OCI-LY1 (cell line): ENCODE results near the gene TSPAN19.
A peak's percentile ranks its signal among the peaks of the same experiment; 100 is the strongest.

Experiments used
- H2AFZ ChIP-seq: fragments of 200-600 bp; sonication (generic), shearing (Covaris generic); 2 replicates; pipeline ENCODE4 v1.6.0; 2014; ENCODE audit warnings: antibody characterized with exemption, mild to moderate bottlenecking, low read length
- H3F3A ChIP-seq: fragments of 200-600 bp; sonication (generic), shearing (Covaris generic); 2 replicates; pipeline ENCODE4 v1.6.0; 2014; ENCODE audit warnings: mild to moderate bottlenecking, antibody characterized with exemption, low read length, moderate library complexity; ENCODE audit not compliant: insufficient read depth
- H3K27ac ChIP-seq: fragments of 200-600 bp; sonication (generic); 2 replicates; pipeline ENCODE4 v1.5.1; 2014; ENCODE audit warnings: low read length, mixed run types, mild to moderate bottlenecking, low read depth; ENCODE audit not compliant: poor library complexity, severe bottlenecking
- H3K27me3 ChIP-seq: fragments of 200-600 bp; sonication (generic); 2 replicates; pipeline ENCODE4 v1.6.0; 2014; ENCODE audit warnings: antibody characterized with exemption, mild to moderate bottlenecking, low read length, moderate library complexity; ENCODE audit not compliant: insufficient read depth
- H3K36me3 ChIP-seq: fragments of 200-600 bp; sonication (generic); 2 replicates; pipeline ENCODE4 v1.6.1; 2014; ENCODE audit warnings: mild to moderate bottlenecking, antibody characterized with exemption, low read length, moderate library complexity, mixed read lengths; ENCODE audit not compliant: insufficient read depth
- H3K4me1 ChIP-seq: fragments of 200-600 bp; sonication (generic); 2 replicates; pipeline ENCODE4 v1.5.1; 2014; ENCODE audit warnings: mild to moderate bottlenecking, low read length, moderate library complexity; ENCODE audit not compliant: insufficient read depth, severe bottlenecking
- H3K4me2 ChIP-seq: fragments of 200-600 bp; sonication (generic), shearing (Covaris generic); 2 replicates; pipeline ENCODE4 v1.6.1; 2014; ENCODE audit warnings: low read length
- H3K4me3 ChIP-seq: fragments of 200-600 bp; sonication (generic); 2 replicates; pipeline ENCODE4 v1.5.1; 2014; ENCODE audit warnings: low read length, low read depth, mild to moderate bottlenecking, mixed read lengths; ENCODE audit not compliant: poor library complexity, severe bottlenecking
- H3K79me2 ChIP-seq: fragments of 200-600 bp; shearing (Covaris generic); 2 replicates; pipeline ENCODE4 v1.6.1; 2016; ENCODE audit warnings: mixed run types, low read length, mixed read lengths; ENCODE audit not compliant: insufficient read depth
- H3K9ac ChIP-seq: fragments of 200-600 bp; sonication (generic), shearing (Covaris generic); 2 replicates; pipeline ENCODE4 v1.6.1; 2014; ENCODE audit warnings: mild to moderate bottlenecking, low read length, mixed read lengths
- H3K9me2 ChIP-seq: fragments of 200-600 bp; sonication (generic), shearing (Covaris generic); 2 replicates; pipeline ENCODE4 v1.6.1; 2014; ENCODE audit warnings: low read depth, mild to moderate bottlenecking, low read length, mixed read lengths
- H3K9me3 ChIP-seq: fragments of 200-600 bp; shearing (Covaris generic); 2 replicates; pipeline ENCODE4 v1.6.1; 2014; ENCODE audit warnings: low read length, mixed read lengths
- H4K20me1 ChIP-seq: fragments of 200-600 bp; sonication (generic), shearing (Covaris generic); 2 replicates; pipeline ENCODE4 v1.6.0; 2016; ENCODE audit warnings: mild to moderate bottlenecking, low read length; ENCODE audit not compliant: insufficient read depth
- CTCF ChIP-seq: fragments of 200-600 bp; sonication (generic), shearing (Covaris generic); IDR thresholded peaks from 2 replicates; pipeline ENCODE4 v1.5.1; 2017; ENCODE audit warnings: mild to moderate bottlenecking, antibody characterized with exemption, low read length, moderate library complexity, mixed read lengths
- EZH2 ChIP-seq: fragments of 200-600 bp; sonication (generic), shearing (Covaris generic); IDR thresholded peaks from 2 replicates; pipeline ENCODE4 v1.8.0; 2017; ENCODE audit warnings: borderline replicate concordance, mixed run types, mild to moderate bottlenecking, antibody characterized with exemption, low read length, moderate library complexity, mixed read lengths

TSPAN19 gene

GRCh38 chr12:85036234-85036707 lies at the start of gene TSPAN19, which contains the start of gene LRRIQ1:
TSS of gene TSPAN19 (minus strand) at chr12:85036277. CDS start at chr12:85029946, 6,331 bp downstream.
TSS of gene LRRIQ1 (plus strand) at chr12:85036351. CDS start at chr12:85038177, 1,826 bp downstream.
- no peak within 1 kb of the TSS for H3K27ac ChIP-seq
- H3K4me1 ChIP-seq: no peaks in the 10 kb centered on the region
- H3F3A ChIP-seq: no peaks in the 10 kb centered on the region; the same call in 1 of the 2 replicates
- no peak within 1 kb of the TSS for H3K9ac ChIP-seq
- H3K27me3 ChIP-seq: no peaks in the 10 kb centered on the region
- H3K9me3 ChIP-seq: no peaks in the 10 kb centered on the region
- H3K4me2 ChIP-seq: 0 out of 2 replicates have a peak within 1 kb of the TSS, but pooled peaks have one; percentile 0
- no peak within 1 kb of the TSS for H3K4me3 ChIP-seq
- no peaks in the 10 kb centered on the region for H4K20me1 ChIP-seq
- no peak within 1 kb of the TSS for H2AFZ ChIP-seq
- H3K36me3 ChIP-seq: no peaks in the 10 kb centered on the region
- TF ChIP-seq CTCF: no peak
- no peaks in the 10 kb centered on the region for H3K79me2 ChIP-seq
- H3K9me2 ChIP-seq: no peaks in the 10 kb centered on the region; the same call in 1 of the 2 replicates

DNA sequence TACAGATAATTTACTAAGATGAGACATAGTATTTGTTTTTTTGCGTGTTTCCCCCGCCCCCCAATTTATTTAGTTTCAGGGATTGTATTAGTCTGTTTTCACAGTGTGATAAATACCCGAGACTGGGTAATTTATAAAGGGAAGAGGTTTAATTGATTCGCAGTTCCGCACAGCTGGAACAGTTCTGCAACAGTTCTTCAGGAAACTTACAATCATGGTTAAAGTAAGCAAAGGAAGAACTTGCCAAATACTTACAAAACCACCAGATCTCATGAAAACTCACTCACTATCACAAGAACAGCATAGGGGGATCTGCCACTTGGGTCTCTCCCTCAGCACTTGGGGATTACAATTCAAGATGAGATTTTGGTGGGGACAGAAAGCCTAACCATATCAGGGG lies 49.0 kb upstream of the TSPAN19 start:
- Histone ChIP-seq H3K27me3 (no peaks in the 10 kb centered on the region), H3K4me2 (no peak overlapping the region), H3K36me3 (no peaks in the 10 kb centered on the region), H3K9me3 (no peaks in the 10 kb centered on the region), H2AFZ (no peak overlapping the region), H4K20me1 (no peaks in the 10 kb centered on the region), H3K27ac (no peak overlapping the region), H3F3A (no peaks in the 10 kb centered on the region), H3K79me2 (no peaks in the 10 kb centered on the region), H3K4me1 (no peaks in the 10 kb centered on the region), H3K9ac (no peak overlapping the region), H3K9me2 (no peaks in the 10 kb centered on the region), H3K4me3 (no peak overlapping the region)
- TF ChIP-seq EZH2: no peak
- no peak for TF ChIP-seq CTCF

DNA sequence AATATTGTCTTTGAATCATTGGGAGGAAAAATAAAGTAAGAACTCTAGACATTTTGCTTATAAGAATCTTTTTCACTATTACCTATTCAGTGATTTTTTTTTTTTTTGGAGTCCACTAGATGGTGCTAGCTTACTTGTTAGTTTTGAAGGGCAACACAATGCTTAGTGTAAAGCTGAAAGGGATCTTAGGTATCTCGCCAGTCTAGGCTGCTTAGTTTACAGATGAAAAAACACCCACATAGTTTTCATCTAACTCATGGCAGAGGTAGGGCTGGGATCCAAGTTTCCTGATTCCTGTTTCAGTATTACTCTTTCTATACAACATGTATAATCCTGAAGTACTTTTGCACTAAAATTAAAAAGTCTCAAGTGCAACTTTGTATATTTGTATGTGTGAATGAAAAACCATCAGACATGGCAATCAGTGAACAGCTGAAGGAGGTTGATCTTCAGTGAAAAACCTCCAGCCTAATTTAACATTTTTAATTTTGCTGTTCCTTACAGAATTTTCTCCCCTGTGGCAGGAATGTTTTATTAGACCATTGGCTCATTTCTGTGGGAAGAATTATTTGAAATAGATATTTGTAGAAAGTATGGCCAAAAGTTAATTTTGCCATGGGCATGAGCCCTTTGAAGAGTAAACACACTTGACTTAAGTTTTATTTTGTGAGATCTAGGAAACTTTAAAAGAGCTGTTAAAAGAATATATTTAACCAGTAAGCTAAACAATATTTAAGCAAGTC lies 40.8 kb upstream of the TSPAN19 start:
- Histone ChIP-seq H3K79me2 (no peaks in the 10 kb centered on the region), H3F3A (no peaks in the 10 kb centered on the region), H3K4me3 (no peak overlapping the region), H3K27me3 (no peaks in the 10 kb centered on the region), H3K36me3 (no peaks in the 10 kb centered on the region), H4K20me1 (no peaks in the 10 kb centered on the region), H3K27ac (no peak overlapping the region), H3K4me2 (no peak overlapping the region), H3K9ac (no peak overlapping the region), H2AFZ (no peak overlapping the region), H3K9me2 (no peaks in the 10 kb centered on the region), H3K9me3 (no peaks in the 10 kb centered on the region), H3K4me1 (no peaks in the 10 kb centered on the region)
- no peak for TF ChIP-seq EZH2
- peak; percentile 58; the same call in 1 of the 2 replicates for TF ChIP-seq CTCF
